Calu3 (cell line): ENCODE results near the gene SDR9C7. TPM values are rescaled to one million over a fixed set of nuclear protein-coding genes. Genes with fewer than 3 reads are reported as not detected.
"Not testable (repeated sequence)": the region's sequence is repeated elsewhere in the genome, so short reads cannot be mapped to it uniquely, and the experiment has no call there.

Source experiments
- BruUV-seq: library from RNA; stranded (reverse); fragments of 400-500 nt; replicated peaks from 2 replicates; lab custom pipeline; 2021; lab: Mats Ljungman, UMichigan
- CTCF ChIA-PET: fragments of 300-600 bp; sonication (Branson Sonifier 250); formaldehyde crosslinking; loops from one replicate; lab custom pipeline; 2022; ENCODE audit warnings: antibody characterized with exemption; lab: Charles Lee
- DNase-seq: peaks from one replicate; pipeline ENCODE4 v3.0.0; 2022
- H3K27ac Mint-ChIP-seq: one replicate; pipeline ENCODE4 v1.8.0; 2022; ENCODE audit warnings: mixed read lengths; ENCODE audit not compliant: unreplicated experiment
- H3K27me3 Mint-ChIP-seq: one replicate; pipeline ENCODE4 v1.8.0; 2022; ENCODE audit warnings: mixed read lengths; ENCODE audit not compliant: unreplicated experiment
- H3K36me3 Mint-ChIP-seq: one replicate; pipeline ENCODE4 v1.8.0; 2022; ENCODE audit warnings: mild to moderate bottlenecking, moderate library complexity, mixed read lengths; ENCODE audit not compliant: insufficient read depth, unreplicated experiment
- H3K4me1 Mint-ChIP-seq: one replicate; pipeline ENCODE4 v1.8.0; 2022; ENCODE audit warnings: mild to moderate bottlenecking, low read depth, mixed read lengths; ENCODE audit not compliant: unreplicated experiment
- H3K4me3 Mint-ChIP-seq: one replicate; pipeline ENCODE4 v1.8.0; 2022; ENCODE audit warnings: mild to moderate bottlenecking, low read depth, moderate library complexity, mixed read lengths; ENCODE audit not compliant: unreplicated experiment
- H3K9me3 Mint-ChIP-seq: one replicate; pipeline ENCODE4 v1.8.0; 2022; ENCODE audit warnings: low read depth, mixed read lengths; ENCODE audit not compliant: unreplicated experiment
- CTCF ChIP-seq: fragments of 200-600 bp; IDR thresholded peaks from one replicate; pipeline ENCODE4 v1.8.0; 2022; ENCODE audit warnings: antibody characterized with exemption; ENCODE audit not compliant: unreplicated experiment
- intact Hi-C: fragments of 100-400 bp; cut with micrococcal nuclease; formaldehyde crosslinking; loops from one replicate; pipeline ENCODE4 v1.10.0; 2022; ENCODE audit not compliant: unreplicated experiment
- total RNA-seq: library from RNA; stranded (reverse); gene quantifications from 2 replicates; pipeline ENCODE4 v1.2.3, GENCODE V29; 2022

The SDR9C7 gene
- total RNA-seq, 1 experiment from 2014 or later = not detected

DNA sequence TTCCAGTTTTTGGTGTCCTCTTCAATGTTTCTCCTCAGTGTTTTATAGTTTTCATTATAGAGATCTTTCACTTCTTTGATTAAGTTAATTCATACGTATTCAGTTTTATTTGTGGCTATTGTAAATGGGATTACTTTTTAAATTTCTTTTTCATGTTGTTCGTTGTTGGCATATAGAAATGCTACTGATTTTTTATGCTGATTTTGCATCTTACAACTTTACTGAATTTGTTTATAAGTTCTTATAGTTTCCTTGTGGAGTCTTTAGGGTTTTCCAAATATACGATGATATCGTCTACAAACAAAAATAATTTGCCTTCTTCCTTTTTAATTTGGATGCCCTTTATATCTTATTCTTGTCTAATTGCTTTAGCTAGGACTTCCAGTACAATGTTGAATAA is 9.7 kb upstream of the SDR9C7 start:
- Mint-ChIP-seq H3K27ac (no peak overlapping the region), H3K27me3 (no peaks in the 10 kb centered on the region), H3K36me3 (peaks cover 5% of the 10 kb centered on the region), H3K4me3 (no peak overlapping the region), H3K9me3 (no peaks in the 10 kb centered on the region), H3K4me1 (peaks cover 10% of the 10 kb centered on the region)
- CTCF ChIA-PET = no interaction called here
- BruUV-seq = no TSS peak
- no peak for DNase-seq
- no peak for TF ChIP-seq CTCF
- intact Hi-C loops = no loop called here

GRCh38 chr12:56943374-56943773 is 9.2 kb upstream of the SDR9C7 start:
- CTCF ChIA-PET, H3K36me3 Mint-ChIP-seq, H3K9me3 Mint-ChIP-seq, H3K4me3 Mint-ChIP-seq, H3K27ac Mint-ChIP-seq, BruUV-seq, intact Hi-C loops, H3K27me3 Mint-ChIP-seq, DNase-seq: not testable (repeated sequence)
- H3K4me1 Mint-ChIP-seq = peaks cover 10% of the 10 kb centered on the region

GRCh38 chr12:56941299-56942017 is 7.2 kb upstream of the SDR9C7 start:
- Mint-ChIP-seq H3K4me3 (no peak overlapping the region), H3K27ac (peak overlapping the region; percentile 18)

GRCh38 chr12:56940942-56941298 is 6.7 kb upstream of the SDR9C7 start:
- H3K9me3 Mint-ChIP-seq, BruUV-seq, H3K36me3 Mint-ChIP-seq, H3K4me3 Mint-ChIP-seq, CTCF ChIA-PET, DNase-seq, intact Hi-C loops: not testable (repeated sequence)
- H3K4me1 Mint-ChIP-seq = peaks cover 10% of the 10 kb centered on the region
- H3K27ac Mint-ChIP-seq = peak overlapping the region; percentile 18
- peaks cover 21% of the 10 kb centered on the region for H3K27me3 Mint-ChIP-seq

More at GRCh38 chr12:56941299-56942017, 7.2 kb upstream of the SDR9C7 start:
- Mint-ChIP-seq H3K4me1 (peaks cover 10% of the 10 kb centered on the region), H3K9me3 (no peaks in the 10 kb centered on the region), H3K36me3 (peaks cover 5% of the 10 kb centered on the region), H3K27me3 (peaks cover 18% of the 10 kb centered on the region)
- DNase-seq = peak; percentile 36
- BruUV-seq = no TSS peak
- intact Hi-C loops = no loop called here
- TF ChIP-seq CTCF = no peak
- CTCF ChIA-PET = no interaction called here

- BruUV-seq = no TSS peak
- Mint-ChIP-seq H3K4me1 (peaks cover 10% of the 10 kb centered on the region), H3K27ac (no peak overlapping the region), H3K4me3 (no peak overlapping the region), H3K36me3 (no peaks in the 10 kb centered on the region), H3K27me3 (peaks cover 21% of the 10 kb centered on the region), H3K9me3 (no peaks in the 10 kb centered on the region)
- CTCF ChIA-PET = no interaction called here
- DNase-seq = no peak
- no peak for TF ChIP-seq CTCF
- intact Hi-C loops = no loop called here
Measured at GRCh38 chr12:56935752-56936151, 1.5 kb upstream of the SDR9C7 start.
